ENCODE data around the gene FBXL13.
"Not testable (repeated sequence)": the region's sequence is repeated elsewhere in the genome, so short reads cannot be mapped to it uniquely, and the experiment has no call there.

Gene FBXL13

DNA sequence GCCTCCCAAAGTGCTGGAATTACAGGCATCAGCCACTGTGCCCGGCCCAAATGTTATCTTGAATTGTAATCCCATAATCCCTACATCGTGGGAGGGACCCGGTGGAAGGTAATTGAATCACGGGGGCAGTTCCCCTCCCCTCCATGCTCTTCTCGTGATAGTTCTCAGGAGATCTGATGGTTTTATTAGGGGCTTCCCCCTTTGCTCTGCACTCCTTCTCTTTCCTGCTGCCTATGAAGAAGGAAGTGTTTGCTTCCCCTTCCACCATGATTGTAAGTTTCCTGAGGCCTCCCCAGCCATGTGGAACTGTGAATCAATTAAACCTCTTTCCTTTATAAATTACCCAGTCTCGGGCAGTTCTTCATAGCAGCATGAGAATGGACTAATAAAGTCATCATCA, 3.6 kb upstream of the FBXL13 start:
- peak; percentile 19 for DNase-seq

DNA sequence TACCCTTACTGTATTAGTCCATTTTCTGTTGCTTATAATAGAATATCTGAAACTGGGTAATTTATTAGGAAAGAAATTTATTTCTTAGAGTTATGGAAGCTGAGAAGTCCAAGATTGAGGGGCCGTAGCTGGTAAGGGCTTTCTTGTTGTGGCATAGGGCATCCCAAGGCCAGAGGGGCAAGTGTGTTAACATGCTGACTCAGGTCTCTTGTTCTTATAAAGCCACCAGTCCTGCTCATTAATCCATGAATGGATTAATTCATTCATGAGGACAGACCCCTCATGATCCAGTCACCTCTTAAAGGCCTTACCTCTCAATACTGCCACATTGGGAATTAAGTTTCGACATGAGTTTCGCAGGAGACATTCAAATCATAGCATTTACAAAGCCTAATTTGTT, 2.7 kb upstream of the FBXL13 start:
- no peak for DNase-seq

DNA sequence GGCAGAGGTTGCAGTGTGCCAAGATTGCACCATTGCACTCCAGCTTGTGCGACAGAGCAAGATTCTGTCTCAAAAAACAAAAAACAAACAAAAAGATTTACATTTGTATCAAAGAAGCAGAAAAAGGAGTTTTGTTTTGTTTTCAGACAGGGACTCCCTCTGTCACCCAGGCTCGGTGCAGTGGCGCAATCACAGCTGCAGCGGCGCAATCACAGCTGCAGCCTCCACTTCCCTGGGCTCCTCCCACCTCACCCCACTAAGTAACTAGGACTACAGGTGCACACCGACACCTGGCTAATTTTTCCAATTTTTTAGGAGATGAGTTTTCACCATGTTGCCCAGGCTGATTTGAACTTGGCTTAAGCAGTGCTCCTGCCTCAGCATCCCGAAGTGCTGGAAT, 2.2 kb upstream of the FBXL13 start:
- peak; percentile 23 for DNase-seq

DNA sequence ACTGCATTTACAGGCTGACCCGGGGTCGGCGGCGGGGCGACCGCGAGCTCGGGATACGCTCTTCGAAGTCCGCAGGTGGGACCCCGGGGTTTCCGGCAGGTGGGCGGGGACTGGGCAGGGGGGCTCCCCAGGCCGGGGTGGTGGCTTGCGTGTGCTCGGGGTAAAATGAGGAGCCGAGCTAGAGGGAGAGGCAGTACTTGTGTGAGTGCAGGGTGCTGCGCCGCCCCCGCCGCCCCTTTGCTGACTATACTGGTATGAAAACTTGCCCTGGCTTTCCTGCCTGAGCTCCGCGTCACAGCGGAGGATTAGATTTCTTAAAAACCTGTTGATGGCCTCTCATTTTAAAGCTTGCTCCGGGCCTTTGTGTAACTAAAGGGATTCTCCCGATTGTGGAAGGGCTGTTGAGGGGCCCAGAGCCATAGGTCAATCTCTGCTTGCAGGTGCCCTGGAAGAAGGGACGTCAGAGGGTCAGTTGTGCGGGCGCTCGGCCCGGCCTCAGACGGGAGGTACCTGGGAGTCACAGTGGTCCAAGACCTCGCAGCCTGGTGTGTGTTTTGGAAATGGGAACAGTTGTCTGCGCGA, 832 bp upstream of the FBXL13 start:
- DNase-seq = no peak

DNA sequence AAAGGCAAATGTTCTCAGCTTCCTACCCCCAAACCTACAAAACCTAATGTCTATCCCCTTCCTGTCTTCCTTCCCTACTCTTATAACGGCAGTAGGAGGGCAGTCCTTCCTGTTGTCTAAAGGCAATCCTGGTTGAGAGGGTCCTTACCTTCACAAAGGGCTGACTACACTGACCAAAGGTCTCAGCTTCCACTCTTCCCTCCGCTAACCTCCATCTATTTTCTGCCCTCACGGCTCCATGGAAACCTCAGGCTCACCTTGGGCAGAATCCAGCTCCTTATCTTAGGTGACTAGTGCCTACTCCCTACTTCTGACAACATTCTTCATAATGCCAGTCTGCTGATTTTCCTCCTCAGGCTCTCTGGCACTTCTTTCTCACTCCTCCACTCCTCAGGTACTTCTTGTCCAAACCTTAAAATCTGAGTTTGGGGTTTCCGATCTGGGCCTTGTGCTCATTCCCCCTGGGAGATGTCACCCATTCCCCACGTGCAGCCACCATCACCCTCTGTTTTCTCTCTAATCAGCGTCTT, 542 bp downstream of the FBXL13 start:
- DNase-seq = no peak

DNA sequence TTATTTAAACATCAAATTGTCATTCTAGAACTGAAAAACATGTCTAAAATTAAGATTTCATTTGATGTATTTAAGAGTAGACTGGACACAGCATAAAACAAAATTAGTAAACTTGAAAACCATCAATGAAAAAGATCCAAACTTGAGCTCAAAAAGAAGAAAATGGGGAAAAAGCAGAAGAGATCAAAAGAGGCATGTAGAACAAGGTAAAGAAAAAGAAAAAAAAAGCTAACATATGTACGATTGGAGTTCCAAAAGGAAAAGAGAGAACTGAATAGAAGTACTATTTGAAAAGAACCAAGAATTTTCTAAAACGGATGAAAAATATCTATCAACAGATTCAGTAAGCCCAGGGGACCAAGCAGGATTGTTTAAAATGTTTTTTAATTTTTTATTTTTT, 3.6 kb downstream of the FBXL13 start:
- no peak for DNase-seq

DNA sequence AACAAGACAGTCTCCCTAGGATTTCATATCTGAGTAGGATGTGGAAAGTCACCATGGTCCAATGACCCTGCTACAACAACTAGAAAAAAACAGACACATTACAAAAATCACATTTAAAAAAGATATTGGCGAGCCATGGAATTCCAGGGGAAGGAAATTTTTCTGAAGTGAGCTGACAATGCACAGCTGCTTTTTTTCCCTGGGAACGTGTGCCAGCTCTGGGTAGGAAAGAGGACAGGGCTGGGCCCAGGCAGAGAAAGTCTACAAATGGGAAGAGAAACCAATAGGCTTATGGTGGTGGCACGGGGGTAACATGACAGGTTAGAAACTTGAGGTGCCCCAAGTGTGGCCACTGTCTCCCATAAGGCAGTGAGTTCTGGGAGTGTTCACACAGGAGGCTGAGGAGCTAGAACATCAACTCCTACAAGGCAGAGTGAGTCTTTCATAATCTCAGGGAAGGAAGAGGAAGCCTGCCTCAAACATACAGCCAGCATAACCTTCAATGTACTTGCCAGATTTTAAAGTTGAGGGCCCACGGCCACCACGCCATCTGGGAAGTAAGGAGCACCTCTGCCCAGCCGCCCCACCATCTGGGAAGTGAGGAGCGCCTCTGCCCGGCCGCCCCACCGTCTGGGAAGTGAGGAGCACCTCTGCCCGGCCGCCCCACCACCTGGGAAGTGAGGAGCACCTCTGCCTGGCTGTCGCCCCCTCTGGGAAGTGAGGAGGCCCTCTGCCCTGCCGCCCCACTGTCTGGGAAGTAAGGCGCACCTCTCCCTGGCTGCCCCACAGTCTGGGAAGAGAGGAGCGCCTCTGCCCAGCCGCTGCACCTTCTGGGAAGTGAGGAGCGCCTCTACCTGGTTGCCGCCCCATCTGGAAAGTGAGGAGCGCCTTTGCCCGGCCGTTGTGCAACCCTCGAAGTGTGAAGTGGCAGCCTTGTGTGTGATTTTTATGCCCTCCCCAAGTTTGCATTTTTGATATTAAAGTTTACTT, 5.9 kb downstream of the FBXL13 start:
- DNase-seq = no peak

DNA sequence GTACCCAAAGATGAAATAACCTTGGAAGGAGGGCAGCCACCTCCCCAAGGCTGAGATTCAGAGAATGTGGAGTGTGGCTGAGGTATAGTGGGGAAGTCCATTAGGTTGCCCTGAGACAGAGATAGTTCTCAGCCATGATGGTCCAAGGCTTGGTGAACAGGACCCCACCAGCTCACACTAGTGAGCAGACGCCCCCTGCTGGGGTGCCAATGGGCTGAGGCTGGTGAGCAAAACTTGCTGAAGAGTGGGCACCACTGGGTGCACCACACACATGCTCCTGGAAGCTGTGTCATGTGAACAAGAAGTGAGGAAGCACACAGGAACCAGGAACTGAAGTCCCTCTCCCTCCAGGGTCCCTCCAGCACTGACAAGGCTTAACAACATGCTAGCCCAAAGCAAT, 8.9 kb downstream of the FBXL13 start:
- peak; percentile 67 for DNase-seq

DNA sequence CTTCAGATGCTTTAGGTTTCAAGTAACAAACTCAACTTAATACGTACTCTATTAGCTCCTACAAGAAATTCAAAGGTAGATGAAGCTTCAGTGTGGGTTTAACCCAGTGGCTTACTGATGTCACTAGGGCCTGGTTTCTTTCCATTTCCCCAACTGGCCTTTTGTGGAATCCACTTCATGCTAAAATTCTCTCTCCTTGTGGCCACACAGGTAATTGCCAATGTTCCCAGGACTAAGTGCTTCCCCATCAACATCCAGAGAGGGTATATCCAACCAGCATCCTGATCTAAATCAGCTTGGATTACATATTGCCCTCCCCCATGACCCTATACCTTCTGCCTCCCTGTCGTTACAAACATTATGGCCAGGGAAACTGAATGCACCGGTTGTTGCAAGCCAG, 10.7 kb downstream of the FBXL13 start:
- no peak for DNase-seq

DNA sequence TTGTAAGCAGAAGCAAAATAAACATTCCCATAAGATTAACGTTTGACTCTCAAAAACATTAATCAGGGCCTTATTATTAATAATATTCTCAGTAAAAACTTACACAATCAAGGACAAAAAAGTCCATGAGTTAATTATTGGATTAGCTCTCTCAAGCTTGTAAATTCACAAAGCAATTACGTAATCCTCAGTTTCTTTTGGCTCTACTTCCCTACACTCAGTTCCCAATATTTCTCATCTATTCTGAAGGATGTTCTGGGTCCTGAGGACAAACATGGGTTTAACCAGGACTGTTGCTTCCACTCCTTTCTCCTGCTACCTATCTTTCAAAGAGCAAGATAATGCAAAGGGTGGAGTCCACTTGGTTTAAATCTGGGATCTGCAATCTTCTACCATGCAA, 15.1 kb downstream of the FBXL13 start:
- DNase-seq = peak; percentile 51

DNA sequence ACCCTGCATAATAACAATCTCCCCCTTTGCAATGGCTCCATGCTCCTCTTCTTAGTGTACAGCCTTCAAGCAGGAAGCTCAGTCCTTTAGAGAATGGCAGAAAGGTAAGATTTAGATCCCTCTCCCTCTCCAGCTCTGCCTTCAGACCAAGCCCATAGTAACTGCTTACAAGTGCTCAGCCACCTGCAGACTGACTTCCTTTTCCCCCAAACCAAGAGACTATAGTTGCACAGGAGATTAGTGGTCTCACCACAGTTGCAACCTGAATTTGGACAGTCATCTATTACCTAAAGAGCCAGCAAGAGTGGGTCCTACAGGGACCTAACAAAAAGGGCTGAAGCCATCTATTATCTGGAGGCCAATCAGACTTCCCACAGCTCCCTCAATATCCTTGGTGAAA, 16.5 kb downstream of the FBXL13 start:
- DNase-seq = no peak

DNA sequence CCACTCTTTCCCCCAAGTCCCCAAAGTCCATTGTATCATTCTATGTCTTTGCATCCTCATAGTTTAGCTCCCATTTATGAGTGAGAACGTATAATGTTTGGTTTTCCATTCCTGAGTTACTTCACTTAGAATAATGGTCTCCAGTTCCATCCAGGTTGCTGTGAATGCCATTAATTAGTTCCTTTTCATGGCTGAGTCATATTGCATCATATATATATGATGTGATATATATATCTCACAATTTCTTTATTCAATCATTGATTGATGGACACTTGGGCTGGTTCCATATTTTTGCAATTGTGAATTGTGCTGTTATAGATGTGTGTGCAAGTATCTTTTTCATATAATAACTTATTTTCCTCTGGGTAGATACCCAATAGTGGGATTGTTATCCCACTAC, 18.6 kb downstream of the FBXL13 start:
- DNase-seq = not testable (repeated sequence)

DNA sequence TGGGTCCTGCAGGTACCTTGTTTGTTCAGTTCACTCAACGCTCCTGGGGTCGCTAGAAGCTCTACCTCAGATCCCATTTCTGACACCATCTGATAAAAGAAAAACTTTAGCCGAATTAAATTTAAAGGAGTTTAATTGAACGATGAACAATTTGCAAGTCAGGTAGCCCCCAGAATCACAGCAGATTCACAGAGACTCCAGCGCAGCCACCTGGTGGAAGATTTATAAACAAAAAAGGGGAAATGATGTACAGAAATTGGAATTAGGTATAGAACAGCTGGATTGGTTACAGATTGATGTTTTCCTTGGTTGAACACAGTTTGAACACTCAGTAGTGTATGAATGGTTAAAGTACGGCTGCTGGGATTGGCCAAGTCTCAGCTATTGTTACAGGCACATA, 23.1 kb downstream of the FBXL13 start:
- no peak for DNase-seq

DNA sequence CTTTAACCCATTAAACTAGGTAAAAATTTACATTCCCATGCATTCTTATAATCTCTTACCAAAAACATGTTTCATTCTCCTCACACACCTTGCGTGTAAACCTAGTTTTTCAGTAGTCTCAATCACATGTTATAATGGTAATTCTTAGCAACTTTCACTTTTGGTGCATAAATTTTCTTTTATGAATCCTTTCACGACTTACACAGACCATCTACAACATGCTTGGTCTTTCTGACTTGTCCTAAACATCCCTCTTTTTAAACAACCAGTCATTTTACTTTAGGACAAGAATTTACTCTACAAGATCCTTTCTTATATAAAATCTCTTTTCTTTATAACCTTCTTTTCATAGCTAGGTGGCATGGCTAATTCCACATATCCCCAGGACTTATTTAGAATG, 25.8 kb downstream of the FBXL13 start:
- DNase-seq = peak; percentile 14

DNA sequence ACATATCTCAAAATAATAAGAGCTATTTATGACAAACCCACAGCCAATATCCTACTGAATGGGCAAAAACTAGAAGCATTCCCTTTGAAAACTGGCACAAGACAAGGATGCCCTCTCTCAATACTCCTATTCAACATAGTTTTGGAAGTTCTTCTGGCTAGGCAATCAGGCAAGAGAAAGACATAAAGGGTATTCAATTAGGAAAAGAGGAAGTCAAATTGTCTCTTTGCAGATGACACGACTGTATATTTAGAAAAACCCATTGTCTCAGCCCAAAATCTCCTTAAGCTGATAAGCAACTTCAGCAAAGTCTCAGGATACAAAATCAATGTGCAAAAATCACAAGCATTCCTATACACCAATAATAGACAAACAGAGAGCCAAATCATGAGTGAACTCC, 32.8 kb downstream of the FBXL13 start:
- DNase-seq = peak; percentile 12

DNA sequence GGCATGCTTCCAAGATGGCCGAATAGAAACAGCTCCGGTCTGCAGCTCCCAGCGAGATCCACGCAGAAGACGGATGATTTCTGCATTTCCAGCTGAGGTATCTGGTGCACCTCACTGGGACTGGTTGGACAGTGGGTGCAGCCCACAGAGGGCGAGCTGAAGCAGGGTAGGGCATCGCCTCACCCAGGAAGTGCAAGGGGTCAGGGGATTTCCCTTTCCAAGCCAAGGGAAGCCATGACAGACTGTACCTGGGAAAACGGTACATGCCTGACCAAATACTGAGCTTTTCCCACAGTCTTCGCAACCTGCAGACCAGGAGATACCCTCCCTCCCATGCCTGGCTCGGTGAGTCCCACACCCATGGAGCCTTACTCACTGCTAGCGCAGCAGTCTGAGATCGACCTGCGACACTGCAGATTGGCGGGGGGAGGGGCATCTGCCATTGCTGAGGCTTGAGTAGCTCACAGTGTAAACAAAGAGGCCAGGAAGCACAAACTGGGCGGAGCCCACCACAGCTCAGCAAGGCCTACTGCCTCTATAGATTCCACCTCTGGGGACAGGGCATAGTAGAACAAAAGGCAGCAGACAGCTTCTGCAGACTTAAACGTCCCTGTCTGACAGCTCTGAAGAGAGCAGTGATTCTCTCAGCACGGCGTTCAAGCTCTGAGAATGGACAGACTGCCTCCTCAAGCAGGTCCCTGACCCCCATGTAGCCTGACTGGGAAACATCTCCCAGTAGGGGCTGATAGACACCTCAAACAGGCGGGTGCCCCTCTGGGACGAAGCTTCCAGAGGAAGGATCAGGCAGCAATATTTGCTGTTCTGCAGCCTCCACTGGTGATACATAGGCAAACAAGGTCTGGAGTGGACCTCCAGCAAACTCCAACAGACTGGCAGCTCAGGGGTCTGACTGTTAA, 36.5 kb downstream of the FBXL13 start:
- not testable (repeated sequence) for DNase-seq

DNA sequence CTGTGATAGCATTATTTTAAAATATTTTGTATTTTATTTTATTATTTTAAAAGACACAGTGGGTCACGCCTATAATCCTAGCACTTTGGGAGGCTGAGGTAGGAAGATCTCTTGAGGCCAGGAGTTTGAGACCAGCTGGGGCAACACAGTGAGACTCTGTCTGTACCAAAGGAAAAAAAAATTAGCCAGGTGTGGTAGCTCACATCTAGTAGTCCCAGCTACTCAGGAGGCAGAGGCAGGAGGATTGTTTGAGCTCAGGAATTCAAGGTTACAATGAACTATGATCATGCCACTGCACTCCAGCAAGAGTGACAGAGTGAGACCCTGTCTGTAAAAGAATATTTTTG, 37.1 kb downstream of the FBXL13 start:
- no peak for DNase-seq

DNA sequence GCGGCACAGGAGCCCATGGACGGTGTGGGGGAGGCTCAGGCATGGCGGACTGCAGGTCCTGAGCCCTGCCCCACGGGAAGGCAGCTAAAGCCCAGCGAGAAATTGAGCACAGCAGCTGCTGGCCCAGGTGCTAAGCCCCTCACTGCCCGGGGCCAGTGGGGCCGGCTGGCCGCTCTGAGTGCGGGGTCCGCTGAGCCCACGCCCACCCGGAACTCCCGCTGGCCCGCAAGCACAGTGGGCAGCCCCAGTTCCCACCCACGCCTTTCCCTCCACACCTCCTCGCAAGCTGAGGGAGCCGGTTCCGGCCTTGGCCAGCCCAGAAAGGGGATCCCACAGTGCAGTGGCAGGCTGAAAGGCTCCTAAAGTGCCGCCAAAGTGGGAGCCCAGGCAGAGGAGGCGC, 40.3 kb downstream of the FBXL13 start:
- not testable (repeated sequence) for DNase-seq

DNA sequence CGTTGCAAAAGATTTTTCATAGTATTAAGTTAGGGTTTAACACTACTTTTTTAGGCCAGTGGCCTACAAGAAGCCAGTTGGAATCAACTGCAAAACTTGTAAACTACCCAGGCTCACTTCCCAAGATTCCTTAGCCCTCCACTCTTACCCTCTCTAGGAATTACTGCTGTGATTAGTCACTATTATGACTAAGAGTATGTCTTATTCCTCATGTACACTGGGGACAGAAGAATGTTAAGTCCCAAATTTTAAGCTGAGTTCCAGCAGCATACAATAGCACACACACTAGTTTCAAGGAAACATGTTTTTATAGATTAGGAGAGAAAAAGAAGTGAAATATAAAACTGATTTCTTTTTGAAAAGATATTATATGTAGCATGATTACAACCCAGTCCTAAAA, 42.8 kb downstream of the FBXL13 start:
- no peak for DNase-seq

DNA sequence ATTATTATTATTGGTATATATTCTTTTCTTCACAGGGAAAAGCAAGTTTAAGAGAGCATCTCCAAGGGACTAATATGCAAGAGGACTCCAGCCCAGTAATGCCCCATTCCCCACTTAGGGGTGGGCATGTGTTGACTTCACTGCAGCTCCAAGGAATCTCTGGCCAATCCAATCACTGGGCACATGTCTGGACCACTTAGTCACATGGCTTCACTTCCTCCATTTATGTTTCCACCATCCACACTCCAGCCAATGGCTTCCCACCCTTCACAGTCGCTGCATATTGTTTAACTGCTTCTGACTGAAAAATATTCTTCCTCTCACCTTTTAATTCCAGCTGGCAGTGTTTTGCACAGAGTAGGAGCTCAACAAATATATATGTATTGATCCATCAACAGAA, 43.6 kb downstream of the FBXL13 start:
- no peak for DNase-seq

DNA sequence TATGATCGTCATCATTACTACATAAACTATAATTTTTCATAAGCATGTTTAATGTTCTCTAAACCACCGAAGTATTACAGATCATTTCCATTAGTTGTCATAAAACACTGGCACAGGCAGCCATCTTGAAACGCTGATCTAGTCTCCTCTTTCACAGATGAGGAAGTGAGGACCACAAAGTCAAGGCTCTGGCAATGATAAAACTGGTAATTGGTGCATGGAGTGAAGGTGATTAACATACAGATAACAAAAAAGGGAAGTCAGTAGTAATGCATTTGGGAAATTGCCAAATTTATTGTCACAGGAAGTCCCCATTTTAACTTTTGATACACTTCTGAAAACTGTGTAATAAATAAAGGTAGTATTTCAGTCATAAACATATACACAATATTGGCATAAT, 49.3 kb downstream of the FBXL13 start:
- DNase-seq = peak; percentile 91

DNA sequence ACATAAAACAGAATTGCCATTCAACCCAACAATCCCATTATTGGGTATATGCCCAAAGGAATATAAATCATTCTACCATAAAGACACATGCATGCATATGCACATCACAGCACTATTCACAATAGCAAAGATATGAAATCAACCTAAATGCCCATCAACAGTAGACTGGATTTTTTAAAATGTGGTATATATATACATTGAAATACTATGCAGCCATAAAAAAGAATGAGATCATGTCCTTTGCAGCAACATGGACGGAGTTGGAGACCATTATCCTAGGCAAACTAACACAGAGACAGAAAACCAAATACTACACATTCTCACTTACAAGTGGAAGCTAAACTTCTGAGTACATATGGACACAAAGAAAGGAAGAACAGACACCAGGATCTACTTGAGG, 51.0 kb downstream of the FBXL13 start:
- DNase-seq = not testable (repeated sequence)

DNA sequence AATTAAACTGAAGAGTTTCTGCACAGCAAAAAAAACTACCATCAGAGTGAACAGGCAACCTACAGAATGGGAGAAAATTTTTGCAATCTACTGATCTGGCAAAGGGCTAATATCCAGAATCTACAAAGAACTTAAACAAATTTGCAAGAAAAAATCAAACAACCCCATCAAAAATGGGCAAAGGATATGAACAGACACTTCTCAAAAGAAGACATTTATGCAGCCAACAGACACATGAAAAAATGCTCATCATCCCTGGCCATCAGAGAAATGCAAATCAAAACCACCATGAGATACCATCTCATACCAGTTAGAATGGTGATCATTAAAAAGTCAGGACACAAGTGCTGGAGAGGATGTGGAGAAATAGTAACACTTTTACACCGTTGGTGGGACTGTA, 53.1 kb downstream of the FBXL13 start:
- DNase-seq = not testable (repeated sequence)

All from MV-4-11 (cell line).